Fibroblast of skin of left quadriceps (primary cell): ENCODE results near the gene OXSR1.
A peak's percentile ranks its signal among the peaks of the same experiment; 100 is the strongest.
"Not testable (repeated sequence)": the region's sequence is repeated elsewhere in the genome, so short reads cannot be mapped to it uniquely, and the experiment has no call there.

Source experiments
- DNase-seq, 2 experiments: peaks; one replicate each; pipeline ENCODE4 v3.0.0-alpha.2; 2013; ENCODE audit warnings: low read depth in 2 of 2

The OXSR1 gene

GRCh38 chr3:38165722-38166387, 518 bp downstream of the OXSR1 start:
- no peak for DNase-seq

- DNase-seq: no peak
Observed at GRCh38 chr3:38167591-38167990, 2.3 kb downstream of the OXSR1 start.

GRCh38 chr3:38168151-38169026, 3.1 kb downstream of the OXSR1 start:
- peak in 1 of 2 experiments; percentile 34 for DNase-seq

DNA sequence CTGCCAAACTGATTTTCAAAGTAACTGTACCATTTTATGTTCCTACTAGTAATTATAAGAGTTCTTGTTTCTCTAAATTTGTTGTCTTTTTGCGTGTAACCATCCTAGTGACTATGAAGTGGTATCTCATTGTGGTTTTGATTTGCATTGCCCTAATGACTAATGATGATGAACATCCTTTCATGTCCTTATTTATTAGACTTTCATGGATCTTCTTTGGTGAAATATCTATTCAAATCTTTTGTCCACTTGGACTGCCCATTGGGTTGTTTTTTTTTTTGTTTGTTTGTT, 3.6 kb downstream of the OXSR1 start:
- DNase-seq: no peak

- DNase-seq: no peak
Observed at GRCh38 chr3:38170722-38171121, 5.4 kb downstream of the OXSR1 start.

- DNase-seq: no peak
Observed at GRCh38 chr3:38171622-38172021, 6.3 kb downstream of the OXSR1 start.

GRCh38 chr3:38173834-38174418, 8.6 kb downstream of the OXSR1 start:
- no peak for DNase-seq

DNA sequence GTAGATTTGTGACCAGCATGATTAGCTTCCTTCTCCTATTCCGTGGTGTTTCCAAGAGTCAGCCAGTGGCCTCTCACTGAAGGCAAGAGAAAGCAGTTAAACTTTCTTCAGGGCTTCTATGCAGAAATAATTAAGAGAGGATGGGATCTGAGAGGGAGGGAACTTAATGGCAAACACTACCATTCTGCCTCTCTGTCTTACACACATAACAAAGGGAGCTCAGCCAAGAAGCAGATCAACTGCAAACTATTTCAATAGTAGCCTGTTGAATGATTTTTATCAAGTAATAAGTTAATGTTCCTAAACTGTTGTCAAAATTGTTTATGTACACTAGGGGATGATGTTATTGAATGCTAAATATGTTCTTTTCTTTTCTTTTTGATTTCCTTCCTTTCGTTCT, 11.8 kb downstream of the OXSR1 start:
- no peak for DNase-seq

DNA sequence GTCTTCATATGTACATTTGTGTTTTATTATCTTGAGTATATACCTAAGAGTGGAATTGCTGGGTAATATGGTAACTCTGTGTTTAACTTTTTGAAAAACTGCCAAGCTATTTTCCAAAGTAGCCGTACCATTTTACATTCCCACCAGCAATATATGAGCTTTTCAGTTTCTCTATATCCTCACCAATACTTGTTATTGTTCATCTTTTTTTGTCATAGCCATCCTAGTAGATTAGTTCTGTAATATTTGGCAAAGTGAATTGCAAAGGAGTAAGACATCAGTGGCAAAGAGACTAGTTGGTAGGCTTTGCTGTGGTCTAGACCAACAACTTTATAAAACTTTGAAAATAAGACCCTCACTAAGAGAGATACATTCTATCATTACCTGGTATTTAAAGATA, 21.4 kb downstream of the OXSR1 start:
- DNase-seq: no peak

GRCh38 chr3:38190481-38190881, 25.1 kb downstream of the OXSR1 start:
- no peak for DNase-seq

DNA sequence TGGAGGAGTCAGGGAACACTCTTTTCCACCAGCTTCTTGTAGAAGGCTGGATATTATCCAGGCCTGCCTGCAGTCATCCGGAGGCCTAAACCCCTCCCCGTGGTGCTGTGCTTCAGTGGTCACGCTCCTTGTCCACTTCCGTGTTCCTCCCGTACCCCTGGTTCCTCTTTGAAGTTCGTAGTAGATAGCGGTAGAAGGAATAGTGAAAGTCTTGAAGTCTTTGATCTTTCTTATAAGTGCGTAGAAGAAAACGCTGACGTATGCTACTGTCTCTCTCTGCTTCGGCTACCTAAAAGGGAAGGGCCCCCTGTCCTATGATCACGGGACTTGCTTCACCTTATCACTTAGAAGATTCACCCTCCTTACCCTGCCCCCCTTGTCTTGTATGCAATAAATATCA, 37.6 kb downstream of the OXSR1 start:
- DNase-seq: not testable (repeated sequence)

DNA sequence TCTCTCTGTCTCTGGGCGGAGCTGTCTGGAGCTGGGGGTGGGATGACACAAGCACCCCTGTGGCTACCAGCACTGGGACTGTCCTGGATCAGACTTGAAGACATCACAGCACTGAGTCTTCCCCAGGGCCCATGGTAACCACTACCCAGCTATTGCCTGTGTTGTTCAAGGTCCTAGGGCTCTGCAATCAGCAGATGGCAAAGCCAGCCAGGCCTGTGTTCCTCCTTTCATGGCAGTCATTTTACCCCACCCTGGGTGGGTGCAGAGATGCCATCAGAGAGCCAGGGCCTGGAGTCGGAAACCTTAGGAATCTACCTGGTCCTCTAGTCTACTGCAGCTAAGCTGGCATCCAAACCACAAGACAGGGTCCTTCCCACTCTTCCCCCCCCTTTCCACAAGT, 38.4 kb downstream of the OXSR1 start:
- no peak for DNase-seq

DNA sequence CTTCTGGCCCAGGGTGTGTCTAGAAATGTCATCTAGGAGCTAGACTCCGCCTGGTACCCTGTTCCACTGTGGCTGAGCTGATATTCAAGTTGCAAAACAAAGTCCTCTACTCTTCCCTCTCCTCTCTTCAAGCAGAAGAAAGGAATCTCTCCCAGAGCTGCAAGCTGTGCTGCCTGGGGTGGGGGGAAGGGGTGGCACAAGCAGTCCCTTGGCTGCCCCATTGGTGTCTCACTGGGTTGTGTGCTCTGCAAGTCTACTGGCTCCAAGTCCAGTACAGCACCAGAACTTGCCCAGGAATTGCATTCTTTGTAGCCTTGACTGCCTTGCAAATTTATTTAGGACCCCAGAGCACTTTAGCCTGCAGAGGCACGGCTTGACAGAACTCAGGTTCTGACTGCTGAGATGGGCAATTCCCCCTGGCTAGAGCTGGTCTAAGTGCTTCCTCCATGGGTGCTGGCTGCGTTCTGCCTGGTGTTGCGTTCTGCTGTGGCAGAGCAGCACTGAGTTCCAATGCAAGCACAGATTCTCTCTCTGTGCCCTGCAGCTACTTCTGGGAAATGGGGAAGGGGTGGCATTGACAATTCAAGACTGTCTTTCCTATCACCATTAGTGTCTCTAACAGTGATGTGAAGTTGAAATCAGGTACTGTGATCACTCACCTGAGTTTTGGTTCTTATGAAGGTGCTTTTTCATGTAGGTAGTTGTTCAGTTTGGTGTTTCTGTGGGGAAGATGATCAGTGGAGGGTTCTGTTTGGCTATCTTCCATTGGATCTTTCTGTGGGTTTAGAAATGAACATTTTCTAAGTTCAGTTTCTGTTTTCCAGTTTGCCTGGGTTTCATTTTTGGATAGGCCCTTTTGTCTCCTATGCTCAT, 39.5 kb downstream of the OXSR1 start:
- DNase-seq: no peak

DNA sequence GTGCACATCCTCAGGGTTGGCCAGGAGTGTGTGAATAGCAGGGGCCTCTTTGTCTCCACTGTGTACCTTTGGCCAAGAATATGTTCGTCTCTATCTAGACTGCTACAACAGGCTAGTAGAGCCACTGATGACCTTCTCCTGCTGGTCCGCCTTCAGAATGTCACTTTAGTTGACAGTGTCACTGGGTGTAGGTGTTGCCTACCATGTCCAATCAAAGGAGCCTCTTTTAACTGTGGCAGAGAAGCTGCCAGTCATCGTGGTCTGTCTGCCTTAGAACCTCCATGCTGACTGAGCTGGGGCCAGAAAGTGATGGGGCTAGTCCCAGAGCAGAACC, 40.1 kb downstream of the OXSR1 start:
- no peak for DNase-seq

- no peak for DNase-seq
Observed at GRCh38 chr3:38207254-38208003, 42.1 kb downstream of the OXSR1 start.

- DNase-seq: no peak
Observed at GRCh38 chr3:38210141-38210757, 44.9 kb downstream of the OXSR1 start.

- no peak for DNase-seq
Observed at GRCh38 chr3:38212141-38212540, 46.8 kb downstream of the OXSR1 start.

DNA sequence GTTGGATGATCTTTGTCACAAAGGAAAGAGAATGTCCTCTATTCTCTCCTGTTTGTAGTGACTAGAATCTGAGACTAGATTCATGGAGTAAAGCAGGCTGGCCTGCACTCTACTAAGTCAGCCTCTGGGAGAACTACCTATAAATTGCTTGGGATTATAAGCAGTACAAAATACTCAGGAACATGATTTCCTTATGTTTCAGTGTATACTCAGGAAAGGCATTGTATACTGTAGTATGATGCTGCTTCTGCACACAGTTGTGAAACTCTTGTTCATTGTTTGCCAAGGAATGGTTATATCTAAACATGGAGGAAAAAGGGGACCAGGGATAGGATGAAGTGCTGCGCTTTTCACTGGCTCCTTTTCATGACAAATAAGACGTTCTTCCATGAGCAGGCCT, 49.2 kb downstream of the OXSR1 start:
- no peak for DNase-seq

DNA sequence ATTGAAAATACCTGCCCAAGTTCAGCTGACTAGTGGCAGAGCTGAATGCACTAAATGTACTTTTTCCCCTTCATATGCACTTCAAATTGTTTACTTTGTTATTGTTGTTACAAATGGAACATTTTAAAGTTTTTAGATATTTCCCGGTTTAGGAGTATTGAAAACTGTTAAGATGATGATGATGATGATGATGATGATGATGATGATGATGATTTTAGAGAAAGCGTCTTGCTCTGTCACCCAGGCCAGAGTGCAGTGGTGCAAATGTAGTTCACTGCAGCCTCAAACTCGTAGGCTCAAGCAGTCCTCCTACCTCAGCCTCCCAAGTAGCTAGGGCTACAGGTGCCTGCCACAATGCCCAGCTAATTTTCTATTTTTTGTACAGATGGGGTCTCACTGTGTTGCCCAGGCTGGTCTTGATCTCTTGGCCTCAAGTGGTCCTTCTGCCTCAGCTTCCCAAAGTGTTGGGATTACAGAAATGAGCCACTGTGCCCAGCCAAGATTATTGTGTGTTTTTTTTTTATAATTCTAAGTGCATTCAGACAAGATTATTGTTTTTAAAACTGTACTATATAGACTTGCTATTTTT, 54.4 kb downstream of the OXSR1 start:
- DNase-seq: no peak

- no peak for DNase-seq
Observed at GRCh38 chr3:38221005-38221404, 55.7 kb downstream of the OXSR1 start.
